Measurements from ENCODE around the gene GOLGA6L7. TPM values are rescaled to one million over a fixed set of nuclear protein-coding genes. Genes with fewer than 3 reads are reported as not detected.
"Not testable (repeated sequence)": the region's sequence is repeated elsewhere in the genome, so short reads cannot be mapped to it uniquely, and the experiment has no call there.

Gene GOLGA6L7
- total and polyA plus RNA-seq, 2 of the 8 experiments (the other 6 are each of a cell fraction or from before 2014, with no cell fraction given), result not detected

DNA sequence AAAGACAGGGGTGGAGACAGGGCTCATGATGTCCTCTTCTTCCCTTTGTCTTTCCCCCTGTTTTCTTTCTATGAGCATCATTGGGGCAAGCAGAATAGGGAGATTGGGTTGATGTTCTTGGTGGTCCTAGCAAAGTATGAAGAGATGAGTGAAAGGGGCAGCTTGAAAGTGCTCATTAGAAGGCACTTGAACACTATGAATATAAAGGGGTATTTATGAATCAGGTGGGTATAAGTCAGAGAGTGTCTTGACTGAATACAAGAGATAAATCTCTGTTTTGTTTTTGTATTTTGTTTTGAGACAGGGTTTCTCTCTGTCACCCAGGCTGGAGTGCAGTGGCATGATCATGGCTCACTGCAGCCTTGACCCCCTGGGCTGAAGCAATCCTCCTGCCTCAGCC, 34.4 kb downstream of the GOLGA6L7 start:
- H3K36me3 ChIP-seq (ENCODE audit: control insufficient read depth in 2 of 4, insufficient read depth in 4 of 4, low read length in 3 of 4); H4K5ac ChIP-seq (ENCODE audit: insufficient read length, low read depth, low read length); POLR2A ChIA-PET (ENCODE audit: partially characterized antibody); H3K4me2 ChIP-seq (ENCODE audit: insufficient read depth in 1 of 2, low read depth in 2 of 2, low read length in 2 of 2); H3K23ac ChIP-seq (ENCODE audit: insufficient read length); H3K27me3 ChIP-seq (replicated peaks in 1 of 4; ENCODE audit: control insufficient read depth in 3 of 4, extremely low read depth in 1 of 4, insufficient read depth in 3 of 4, low read length in 3 of 4); H2BK12ac ChIP-seq (ENCODE audit: low read depth, low read length); H3K27ac ChIP-seq (ENCODE audit: low read depth, low read length); H3K56ac ChIP-seq (replicated peaks; ENCODE audit: insufficient read length, low read depth, low read length); H2BK5ac ChIP-seq (ENCODE audit: low read depth, low read length); H3K14ac ChIP-seq (ENCODE audit: insufficient read length); H3K9ac ChIP-seq (replicated peaks in 1 of 4; ENCODE audit: extremely low read depth in 1 of 4, low read depth in 3 of 4, low read length in 3 of 4); H3K79me2 ChIP-seq (ENCODE audit: control insufficient read depth in 1 of 2, insufficient read depth in 2 of 2, low read length in 2 of 2); H3K4me1 ChIP-seq (replicated peaks in 1 of 4; ENCODE audit: control insufficient read depth in 3 of 4, insufficient read depth in 4 of 4, low read length in 3 of 4); H2BK15ac ChIP-seq (ENCODE audit: low read length); H3K4ac ChIP-seq (replicated peaks; ENCODE audit: insufficient read length, low read depth, low read length); H3K18ac ChIP-seq (ENCODE audit: extremely low read depth, low read length); DNase-seq (ENCODE audit: low read depth in 1 of 2, low spot score in 2 of 2); H3K9me3 ChIP-seq (ENCODE audit: insufficient read depth in 2 of 2, low read depth in 1 of 2, low read length in 1 of 2); H2BK20ac ChIP-seq (ENCODE audit: low read length); CTCF ChIA-PET (ENCODE audit: partially characterized antibody); FAIRE-seq; H4K91ac ChIP-seq (replicated peaks; ENCODE audit: insufficient read length, low read length); H2AK5ac ChIP-seq (ENCODE audit: low read depth, low read length); H2BK120ac ChIP-seq (replicated peaks; ENCODE audit: low read depth, low read length); H3K4me3 ChIP-seq (ENCODE audit: extremely low read depth in 1 of 4, insufficient read depth in 2 of 4, low read depth in 3 of 4, low read length in 4 of 4); H3K79me1 ChIP-seq (ENCODE audit: low read depth, low read length); H4K8ac ChIP-seq (ENCODE audit: extremely low read depth, insufficient read depth, low read length); H3K23me2 ChIP-seq (ENCODE audit: low read depth, low read length); H4K20me1 ChIP-seq (replicated peaks in 1 of 2; ENCODE audit: control insufficient read depth in 1 of 2, insufficient read depth in 2 of 2, low read length in 2 of 2): not testable (repeated sequence)
- peak overlapping the region; percentile 53; the same call in 1 of the 2 replicates for H2AFZ ChIP-seq (ENCODE audit: low read length)

DNA sequence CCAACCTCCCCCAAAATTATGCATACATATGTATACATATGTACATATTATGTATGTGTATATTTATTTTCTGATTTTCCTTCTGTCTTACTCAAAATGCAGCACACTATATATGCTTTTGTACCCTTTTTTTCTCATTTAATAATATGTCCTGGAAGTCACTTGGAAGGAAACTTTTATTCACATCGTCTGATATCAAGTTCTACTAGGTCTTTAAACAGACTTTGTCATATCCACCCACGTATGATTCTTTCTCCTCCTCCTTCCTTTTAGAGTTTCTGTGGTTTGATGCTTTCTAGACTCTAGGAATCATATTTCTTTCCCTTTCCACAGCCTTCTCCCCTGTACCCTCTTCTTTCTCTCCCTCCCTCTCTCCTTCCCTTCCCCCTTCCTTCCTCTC, 35.1 kb downstream of the GOLGA6L7 start:
- H2AFZ ChIP-seq (ENCODE audit: low read length); H4K91ac ChIP-seq (replicated peaks; ENCODE audit: insufficient read length, low read length); H3K79me2 ChIP-seq (ENCODE audit: control insufficient read depth in 1 of 2, insufficient read depth in 2 of 2, low read length in 2 of 2); H3K27ac ChIP-seq (ENCODE audit: low read depth, low read length); H3K9ac ChIP-seq (replicated peaks in 1 of 4; ENCODE audit: extremely low read depth in 1 of 4, low read depth in 3 of 4, low read length in 3 of 4); H3K23ac ChIP-seq (ENCODE audit: insufficient read length); H2BK120ac ChIP-seq (replicated peaks; ENCODE audit: low read depth, low read length); H4K8ac ChIP-seq (ENCODE audit: extremely low read depth, insufficient read depth, low read length); H2BK12ac ChIP-seq (ENCODE audit: low read depth, low read length); H3K4me1 ChIP-seq (replicated peaks in 1 of 4; ENCODE audit: control insufficient read depth in 3 of 4, insufficient read depth in 4 of 4, low read length in 3 of 4); FAIRE-seq; H3K4me2 ChIP-seq (ENCODE audit: insufficient read depth in 1 of 2, low read depth in 2 of 2, low read length in 2 of 2); DNase-seq (ENCODE audit: low read depth in 1 of 2, low spot score in 2 of 2); POLR2A ChIA-PET (ENCODE audit: partially characterized antibody); H3K79me1 ChIP-seq (ENCODE audit: low read depth, low read length); H3K4ac ChIP-seq (replicated peaks; ENCODE audit: insufficient read length, low read depth, low read length); H2BK15ac ChIP-seq (ENCODE audit: low read length); H2AK5ac ChIP-seq (ENCODE audit: low read depth, low read length); H4K5ac ChIP-seq (ENCODE audit: insufficient read length, low read depth, low read length); CTCF ChIA-PET (ENCODE audit: partially characterized antibody); H3K36me3 ChIP-seq (ENCODE audit: control insufficient read depth in 2 of 4, insufficient read depth in 4 of 4, low read length in 3 of 4); H3K27me3 ChIP-seq (replicated peaks in 1 of 4; ENCODE audit: control insufficient read depth in 3 of 4, extremely low read depth in 1 of 4, insufficient read depth in 3 of 4, low read length in 3 of 4); H3K9me3 ChIP-seq (ENCODE audit: insufficient read depth in 2 of 2, low read depth in 1 of 2, low read length in 1 of 2); H2BK20ac ChIP-seq (ENCODE audit: low read length); H3K4me3 ChIP-seq (ENCODE audit: extremely low read depth in 1 of 4, insufficient read depth in 2 of 4, low read depth in 3 of 4, low read length in 4 of 4); H3K23me2 ChIP-seq (ENCODE audit: low read depth, low read length); H3K56ac ChIP-seq (replicated peaks; ENCODE audit: insufficient read length, low read depth, low read length); H3K18ac ChIP-seq (ENCODE audit: extremely low read depth, low read length); H3K14ac ChIP-seq (ENCODE audit: insufficient read length); H4K20me1 ChIP-seq (replicated peaks in 1 of 2; ENCODE audit: control insufficient read depth in 1 of 2, insufficient read depth in 2 of 2, low read length in 2 of 2); H2BK5ac ChIP-seq (ENCODE audit: low read depth, low read length): not testable (repeated sequence)
- 90% methylated on average over 1 of the region's 2 CpGs; no CpG with 5 or more reads in 1 of the 2 experiments for WGBS, 2 experiments (ENCODE audit: extremely low coverage in 1 of 2, insufficient coverage in 1 of 2, insufficient read length in 1 of 2, insufficient replicate concordance in 2 of 2, low coverage in 1 of 2, low lambda C conversion rate in 2 of 2, missing lambda C conversion rate in 1 of 2)
